Measurements from ENCODE around the gene BOLA2B. TPM values are rescaled to one million over a fixed set of nuclear protein-coding genes. Genes with fewer than 3 reads are reported as not detected.

BOLA2B gene
- total RNA-seq, 1 donor from 2014 or later: 70.6 TPM

DNA sequence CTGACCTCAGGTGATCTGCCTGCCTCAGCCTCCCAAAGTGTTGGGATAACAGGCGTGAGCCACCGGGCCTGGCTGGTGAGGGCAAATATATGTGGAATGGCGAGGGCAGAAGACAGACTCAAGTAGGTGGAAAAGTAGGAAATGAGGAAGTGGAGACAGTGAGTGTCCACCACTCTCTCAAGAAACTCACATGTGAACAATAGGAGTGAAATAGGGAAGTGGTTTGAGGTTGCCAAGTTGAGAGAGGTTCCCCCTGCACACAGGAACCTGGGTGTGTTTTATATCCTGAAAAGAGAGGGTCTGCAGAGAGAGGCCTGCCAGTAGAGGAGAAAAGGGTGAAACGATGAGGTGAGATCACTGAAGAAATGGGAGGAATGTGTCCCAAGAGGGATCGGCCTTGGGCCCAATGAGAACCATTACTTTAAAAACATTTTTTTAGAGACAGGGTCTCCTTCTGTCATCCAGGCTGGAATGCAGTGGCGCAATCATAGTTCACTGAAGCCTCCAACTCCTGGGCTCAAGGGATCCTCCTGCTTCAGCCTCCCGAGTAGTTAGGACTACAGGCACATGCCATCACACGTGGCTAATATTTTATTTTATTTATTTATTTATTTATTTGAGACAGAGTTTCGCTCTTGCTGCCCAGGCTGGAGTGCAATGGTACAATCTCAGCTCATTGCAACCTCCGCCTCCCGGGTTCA, 27.1 kb downstream of the BOLA2B start:
- Mint-ChIP-seq H3K9me3 (ENCODE audit: unreplicated experiment) (peaks cover 4% of the 10 kb centered on the region), H3K36me3 (ENCODE audit: low read depth, unreplicated experiment) (peaks cover 3% of the 10 kb centered on the region), H3K4me3 (ENCODE audit: unreplicated experiment) (no peak overlapping the region), H3K4me1 (ENCODE audit: unreplicated experiment) (no peaks in the 10 kb centered on the region), H3K27ac (ENCODE audit: unreplicated experiment) (no peak overlapping the region), H3K27me3 (ENCODE audit: unreplicated experiment) (peaks cover 2% of the 10 kb centered on the region)
- DNase-seq (ENCODE audit: low spot score): no peak
- TF ChIP-seq, protein P1, sequence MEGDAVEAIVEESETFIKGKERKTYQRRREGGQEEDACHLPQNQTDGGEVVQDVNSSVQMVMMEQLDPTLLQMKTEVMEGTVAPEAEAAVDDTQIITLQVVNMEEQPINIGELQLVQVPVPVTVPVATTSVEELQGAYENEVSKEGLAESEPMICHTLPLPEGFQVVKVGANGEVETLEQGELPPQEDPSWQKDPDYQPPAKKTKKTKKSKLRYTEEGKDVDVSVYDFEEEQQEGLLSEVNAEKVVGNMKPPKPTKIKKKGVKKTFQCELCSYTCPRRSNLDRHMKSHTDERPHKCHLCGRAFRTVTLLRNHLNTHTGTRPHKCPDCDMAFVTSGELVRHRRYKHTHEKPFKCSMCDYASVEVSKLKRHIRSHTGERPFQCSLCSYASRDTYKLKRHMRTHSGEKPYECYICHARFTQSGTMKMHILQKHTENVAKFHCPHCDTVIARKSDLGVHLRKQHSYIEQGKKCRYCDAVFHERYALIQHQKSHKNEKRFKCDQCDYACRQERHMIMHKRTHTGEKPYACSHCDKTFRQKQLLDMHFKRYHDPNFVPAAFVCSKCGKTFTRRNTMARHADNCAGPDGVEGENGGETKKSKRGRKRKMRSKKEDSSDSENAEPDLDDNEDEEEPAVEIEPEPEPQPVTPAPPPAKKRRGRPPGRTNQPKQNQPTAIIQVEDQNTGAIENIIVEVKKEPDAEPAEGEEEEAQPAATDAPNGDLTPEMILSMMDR (IDR thresholded peaks at IDR 0.05; ENCODE audit: unreplicated experiment): no peak

DNA sequence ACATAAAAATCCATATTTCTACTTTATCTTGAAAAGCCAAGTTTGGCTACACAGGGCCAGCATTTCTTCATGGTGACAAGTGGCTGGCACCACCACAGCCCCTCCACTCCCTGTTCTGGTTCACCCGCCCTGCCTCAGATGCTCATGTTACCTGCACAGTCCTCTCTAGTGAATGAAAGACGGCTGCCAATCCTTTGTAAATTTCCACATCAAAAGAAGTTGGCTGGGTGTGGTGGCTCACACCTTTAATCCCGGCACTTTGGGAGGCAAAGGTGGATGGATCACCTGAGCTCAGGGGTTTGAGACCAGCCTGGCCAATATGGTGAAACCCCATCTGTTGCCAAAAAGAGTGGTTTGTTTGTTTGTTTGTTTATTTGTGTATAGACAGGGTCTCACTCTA, 29.9 kb downstream of the BOLA2B start:
- TF ChIP-seq, protein P1 (IDR thresholded peaks at IDR 0.05; ENCODE audit: unreplicated experiment): no peak
- H3K27me3 Mint-ChIP-seq (ENCODE audit: unreplicated experiment): peaks cover 2% of the 10 kb centered on the region
- DNase-seq (ENCODE audit: low spot score): no peak
- H3K27ac Mint-ChIP-seq (ENCODE audit: unreplicated experiment): no peak overlapping the region
- no peaks in the 10 kb centered on the region for H3K4me1 Mint-ChIP-seq (ENCODE audit: unreplicated experiment)
- peaks cover 4% of the 10 kb centered on the region for H3K9me3 Mint-ChIP-seq (ENCODE audit: unreplicated experiment)
- H3K36me3 Mint-ChIP-seq (ENCODE audit: low read depth, unreplicated experiment): peaks cover 6% of the 10 kb centered on the region
- no peak overlapping the region for H3K4me3 Mint-ChIP-seq (ENCODE audit: unreplicated experiment)

DNA sequence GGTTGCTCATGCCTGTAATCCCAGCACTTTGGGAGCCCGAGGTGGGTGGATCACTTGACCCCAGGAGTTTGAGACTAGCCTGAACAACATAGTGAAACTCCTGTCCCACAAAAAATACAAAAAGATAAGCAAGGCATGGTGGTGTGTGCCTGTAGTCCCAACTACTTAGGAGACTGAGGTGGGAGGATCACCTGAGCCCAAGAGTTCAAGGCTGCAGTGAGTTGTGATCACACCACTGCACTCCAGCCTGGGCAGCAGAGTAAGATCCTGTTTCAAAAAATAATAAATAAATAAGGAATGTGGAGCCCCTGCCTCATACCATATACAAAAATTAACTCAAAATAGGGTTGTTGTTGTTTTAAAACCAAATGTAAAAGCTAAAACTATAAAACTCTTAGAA, 36.3 kb downstream of the BOLA2B start:
- Mint-ChIP-seq H3K4me3 (ENCODE audit: unreplicated experiment) (no peak overlapping the region), H3K36me3 (ENCODE audit: low read depth, unreplicated experiment) (peaks cover 3% of the 10 kb centered on the region), H3K27ac (ENCODE audit: unreplicated experiment) (no peak overlapping the region), H3K4me1 (ENCODE audit: unreplicated experiment) (no peaks in the 10 kb centered on the region), H3K9me3 (ENCODE audit: unreplicated experiment) (no peaks in the 10 kb centered on the region), H3K27me3 (ENCODE audit: unreplicated experiment) (no peaks in the 10 kb centered on the region)
- TF ChIP-seq, protein P1 (IDR thresholded peaks at IDR 0.05; ENCODE audit: unreplicated experiment): no peak
- no peak for DNase-seq (ENCODE audit: low spot score)

- H3K27me3 Mint-ChIP-seq (ENCODE audit: unreplicated experiment): no peaks in the 10 kb centered on the region
- TF ChIP-seq, protein P1 (IDR thresholded peaks at IDR 0.05; ENCODE audit: unreplicated experiment): no peak
- H3K4me3 Mint-ChIP-seq (ENCODE audit: unreplicated experiment): no peak overlapping the region
- H3K36me3 Mint-ChIP-seq (ENCODE audit: low read depth, unreplicated experiment): peaks cover 3% of the 10 kb centered on the region
- no peaks in the 10 kb centered on the region for H3K4me1 Mint-ChIP-seq (ENCODE audit: unreplicated experiment)
- H3K27ac Mint-ChIP-seq (ENCODE audit: unreplicated experiment): no peak overlapping the region
- no peaks in the 10 kb centered on the region for H3K9me3 Mint-ChIP-seq (ENCODE audit: unreplicated experiment)
- no peak for DNase-seq (ENCODE audit: low spot score)
These were observed 38.3 kb downstream of the BOLA2B start for GRCh38 chr16:30155188-30155587.

DNA sequence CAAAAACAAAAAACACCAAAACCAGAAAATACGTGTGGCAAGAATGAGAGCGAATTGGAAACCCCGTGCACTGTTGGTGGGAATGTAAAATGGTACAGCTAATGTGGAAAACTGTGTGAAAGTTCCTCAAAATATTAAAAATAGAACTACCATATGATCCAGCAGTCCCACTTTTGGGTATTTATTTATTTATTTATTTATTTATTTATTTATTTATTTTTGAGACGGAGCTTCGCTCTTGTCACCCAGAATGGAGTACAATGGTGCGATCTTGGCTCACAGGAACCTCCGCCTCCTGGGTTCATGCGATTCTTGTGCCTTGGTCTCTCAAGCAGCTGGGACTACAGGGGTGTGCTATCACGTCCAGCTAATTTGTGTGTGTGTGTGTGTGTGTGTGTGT, 40.9 kb downstream of the BOLA2B start:
- no peak overlapping the region for H3K27ac Mint-ChIP-seq (ENCODE audit: unreplicated experiment)

More for the DNA sequence above, 40.9 kb downstream of the BOLA2B start:
- no peak overlapping the region for H3K4me3 Mint-ChIP-seq (ENCODE audit: unreplicated experiment)
- TF ChIP-seq, protein P1 (IDR thresholded peaks at IDR 0.05; ENCODE audit: unreplicated experiment): no peak
- H3K36me3 Mint-ChIP-seq (ENCODE audit: low read depth, unreplicated experiment): no peaks in the 10 kb centered on the region
- no peak for DNase-seq (ENCODE audit: low spot score)
- H3K9me3 Mint-ChIP-seq (ENCODE audit: unreplicated experiment): no peaks in the 10 kb centered on the region
- H3K27me3 Mint-ChIP-seq (ENCODE audit: unreplicated experiment): no peaks in the 10 kb centered on the region
- H3K4me1 Mint-ChIP-seq (ENCODE audit: unreplicated experiment): no peaks in the 10 kb centered on the region
